ENCODE results near the gene TMEM63C. TPM values are rescaled to one million over a fixed set of nuclear protein-coding genes. Genes with fewer than 3 reads are reported as not detected.

Gene TMEM63C
- total and polyA plus RNA-seq, 2 donors (not counting 3 experiments of a cell fraction or from before 2014, with no cell fraction given) = not detected

GRCh38 chr14:77251870-77252269 is 70.3 kb downstream of the TMEM63C start:
- TF ChIP-seq EZH2 (IDR thresholded peaks at IDR 0.05; ENCODE audit: borderline replicate concordance, low read depth, low read length, severe bottlenecking) (no peak), MAX (IDR thresholded peaks at IDR 0.05; ENCODE audit: insufficient read depth, insufficient read length) (no peak), POLR2AphosphoS5 (IDR thresholded peaks at IDR 0.05; ENCODE audit: insufficient read depth, low read depth, low read length) (no peak), JUN (IDR thresholded peaks at IDR 0.05; ENCODE audit: borderline replicate concordance, insufficient read depth, insufficient read length, low read depth) (no peak), FOS (IDR thresholded peaks at IDR 0.05; ENCODE audit: borderline replicate concordance, insufficient read depth, low read length) (no peak), POLR2A (IDR thresholded peaks at IDR 0.05; ENCODE audit: low read depth, low read length) (no peak), MYC (IDR thresholded peaks at IDR 0.05; ENCODE audit: low read depth, low read length) (no peak), GATA2 (IDR thresholded peaks at IDR 0.05; ENCODE audit: insufficient read depth, insufficient read length, low read depth, low read length) (no peak), CTCF (IDR thresholded peaks at IDR 0.05; ENCODE audit: extremely low read depth in 1 of 2, insufficient read depth in 1 of 2, low read depth in 1 of 2, low read length in 2 of 2) (no peak)
- H3K4me3 ChIP-seq (replicated peaks in 1 of 3; ENCODE audit: insufficient read depth in 1 of 3, low read depth in 1 of 3, low read length in 3 of 3) = no peak overlapping the region
- H3K9me3 ChIP-seq (replicated peaks; ENCODE audit: control insufficient read depth, insufficient read depth, low read length) = no peaks in the 10 kb centered on the region
- FAIRE-seq (no peak), DNase-seq (ENCODE audit: low read depth, low spot score) (no peak)
- H3K4me1 ChIP-seq (ENCODE audit: control insufficient read depth, extremely low read depth, insufficient read depth, low read length) = no peaks in the 10 kb centered on the region
- H4K20me1 ChIP-seq (replicated peaks; ENCODE audit: control insufficient read depth, extremely low read depth, insufficient read depth, low read length) = no peaks in the 10 kb centered on the region
- POLR2A ChIA-PET = no interaction called here
- H3K9me1 ChIP-seq (replicated peaks; ENCODE audit: control insufficient read depth, extremely low read depth, insufficient read depth, low read length) = no peaks in the 10 kb centered on the region
- dilution Hi-C loops (cut with MboI; ENCODE audit: extremely low pct_ligation_motif_present, low sequenced_read_pairs) = no loop called here
- H3K79me2 ChIP-seq (ENCODE audit: control insufficient read depth, insufficient read depth, low read length) = no peaks in the 10 kb centered on the region
- no peak overlapping the region for H3K27ac ChIP-seq (ENCODE audit: insufficient read depth, low read depth, low read length)
- BruUV-seq (replicated peaks) = no TSS peak
- no peaks in the 10 kb centered on the region for H3K27me3 ChIP-seq (ENCODE audit: control insufficient read depth in 2 of 2, insufficient read depth in 2 of 2, low read length in 2 of 2)
- CTCF ChIA-PET = interaction anchor here (1.2 kb wide), 1 partner anchor 64 kb away, joined by 3 read pairs; no protein-coding TSS in a partner anchor
- no peak overlapping the region for H2AFZ ChIP-seq (ENCODE audit: low read depth, low read length)
- intact Hi-C loops (cut with micrococcal nuclease) = no loop called here
- no peaks in the 10 kb centered on the region for H3K36me3 ChIP-seq (ENCODE audit: control insufficient read depth in 2 of 2, extremely low read depth in 1 of 2, insufficient read depth in 2 of 2, low read length in 2 of 2)
- no peak overlapping the region for H3K9ac ChIP-seq (replicated peaks; ENCODE audit: extremely low read depth, insufficient read depth, low read length)
- H3K4me2 ChIP-seq (ENCODE audit: insufficient read depth, low read length) = no peak overlapping the region
